PC-3 (cell line): ENCODE results near the gene TRIM25. TPM values are rescaled to one million over a fixed set of nuclear protein-coding genes. Genes with fewer than 3 reads are reported as not detected.
A peak's percentile ranks its signal among the peaks of the same experiment; 100 is the strongest.

ENCODE experiments used
- ATAC-seq: fragments of 200-7000 bp; cut with Tn5 transposase; 2 replicates; pipeline ENCODE4 v1.9.1; 2020; ENCODE audit warnings: mild to moderate bottlenecking, moderate library complexity
- BruUV-seq: library from RNA; stranded (reverse); fragments of 400-500 nt; replicated peaks from 2 replicates; lab custom pipeline; 2021; lab: Mats Ljungman, UMichigan
- CTCF ChIA-PET: fragments of 300-600 bp; sonication (Branson Sonifier 250); formaldehyde crosslinking; loops from one replicate; lab custom pipeline; 2022; ENCODE audit warnings: antibody characterized with exemption; lab: Charles Lee
- POLR2A ChIA-PET: fragments of 300-600 bp; sonication (Branson Sonifier 250); formaldehyde crosslinking; loops from one replicate; lab custom pipeline; 2022; ENCODE audit warnings: antibody characterized with exemption; ENCODE audit not compliant: unreplicated experiment; lab: Charles Lee
- DNase-seq: peaks from one replicate; pipeline ENCODE4 v3.0.0-alpha.2; 2015
- H2AFZ ChIP-seq: fragments of 300-600 bp; sonication (generic); 2 replicates; pipeline ENCODE4 v1.6.0; 2016; ENCODE audit warnings: antibody characterized with exemption, low read length
- H3F3A ChIP-seq: fragments of 300-600 bp; sonication (generic); one replicate; pipeline ENCODE4 v1.6.0; 2017; ENCODE audit warnings: antibody characterized with exemption, low read length, control low read depth, mild to moderate bottlenecking; ENCODE audit not compliant: unreplicated experiment
- H3K27ac ChIP-seq: fragments of 300-600 bp; sonication (generic); 2 replicates; pipeline ENCODE4 v1.5.1; 2016; ENCODE audit warnings: mild to moderate bottlenecking, low read length
- H3K27me3 ChIP-seq: fragments of 300-600 bp; sonication (generic); 2 replicates; pipeline ENCODE4 v1.6.1; 2016; ENCODE audit warnings: low read length, mixed read lengths
- H3K36me3 ChIP-seq: fragments of 300-600 bp; sonication (generic); 2 replicates; pipeline ENCODE4 v1.6.1; 2016; ENCODE audit warnings: low read depth, mixed run types, low read length, mixed read lengths
- H3K4me1 ChIP-seq: fragments of 300-600 bp; sonication (generic); 2 replicates; pipeline ENCODE4 v1.5.1; 2016; ENCODE audit warnings: low read length; ENCODE audit not compliant: insufficient read depth
- H3K4me2 ChIP-seq: fragments of 300-600 bp; sonication (generic); 2 replicates; pipeline ENCODE4 v1.6.0; 2016; ENCODE audit warnings: low read length
- H3K4me3 ChIP-seq: fragments of 300-600 bp; sonication (generic); 2 replicates; pipeline ENCODE4 v1.5.1; 2016; ENCODE audit warnings: mild to moderate bottlenecking, low read length, mixed read lengths
- H3K79me2 ChIP-seq: fragments of 300-600 bp; sonication (generic); 2 replicates; pipeline ENCODE4 v1.6.1; 2017; ENCODE audit warnings: low read length, mixed read lengths
- H3K9ac ChIP-seq: fragments of 300-600 bp; sonication (generic); 2 replicates; pipeline ENCODE4 v1.6.0; 2016; ENCODE audit warnings: mild to moderate bottlenecking, low read length
- H3K9me2 ChIP-seq: fragments of 300-600 bp; sonication (generic); replicated peaks from 2 replicates; pipeline ENCODE4 v1.6.1; 2016; ENCODE audit warnings: mixed run types, low read length, mixed read lengths
- H3K9me3 ChIP-seq: fragments of 300-600 bp; sonication (generic); 2 replicates; pipeline ENCODE4 v1.6.1; 2016; ENCODE audit warnings: low read length, mixed read lengths
- H4K20me1 ChIP-seq: fragments of 300-600 bp; sonication (generic); 2 replicates; pipeline ENCODE4 v1.6.1; 2016; ENCODE audit warnings: low read length, mixed read lengths
- CTCF ChIP-seq: fragments of 300-600 bp; sonication (generic); conservative IDR thresholded peaks from 2 replicates; pipeline ENCODE4 v1.5.1; 2017; ENCODE audit warnings: antibody characterized with exemption, low read depth, mild to moderate bottlenecking, low read length
- EZH2 ChIP-seq: fragments of 300-600 bp; sonication (generic); IDR thresholded peaks from one replicate; pipeline ENCODE4 v1.6.1; 2017; ENCODE audit warnings: antibody characterized with exemption, mild to moderate bottlenecking, low read length; ENCODE audit not compliant: unreplicated experiment
- EZH2phosphoT487 ChIP-seq: fragments of 300-600 bp; sonication (generic); IDR thresholded peaks from 2 replicates; pipeline ENCODE4 v1.6.1; 2018; ENCODE audit warnings: mild to moderate bottlenecking, antibody characterized with exemption, low read length, borderline replicate concordance
- intact Hi-C: fragments of 100-400 bp; cut with micrococcal nuclease; formaldehyde crosslinking; loops from 2 replicates; pipeline ENCODE4 v1.9.0; 2023
- total RNA-seq: library from RNA; depleted of rRNA; stranded (reverse); fragments of >200 nt; gene quantifications from 2 replicates; pipeline ENCODE4 v1.2.3, GENCODE V29; 2014

Gene TRIM25
- total RNA-seq, 1 experiment from 2014 or later: 44.0 TPM

GRCh38 chr17:56913000-56913311, 893 bp downstream of the TRIM25 start:
- H3K9me2 ChIP-seq: no peaks in the 10 kb centered on the region
- BruUV-seq: no TSS peak
- no peak for DNase-seq
- H3K27ac ChIP-seq: peak overlapping the region; percentile 94; the same call in 1 of the 2 replicates
- no peak for ATAC-seq
- peaks cover 56% of the 10 kb centered on the region for H3K4me1 ChIP-seq
- H4K20me1 ChIP-seq: peaks cover 41% of the 10 kb centered on the region
- no peaks in the 10 kb centered on the region for H3K27me3 ChIP-seq
- ChIA-PET POLR2A (interaction anchor here (0.6 kb wide), 1 partner anchor 194 kb away, joined by 5 read pairs; no protein-coding TSS in a partner anchor), CTCF (no interaction called here)
- peaks cover 8% of the 10 kb centered on the region; the same call in 1 of the 2 replicates for H3K9me3 ChIP-seq
- TF ChIP-seq EZH2 (no peak), EZH2phosphoT487 (no peak), CTCF (no peak)
- intact Hi-C loops: no loop called here
- H3F3A ChIP-seq: peaks cover 9% of the 10 kb centered on the region
- H2AFZ ChIP-seq: no peak overlapping the region
- peak overlapping the region; percentile 87 for H3K4me3 ChIP-seq
- H3K36me3 ChIP-seq: peaks cover 16% of the 10 kb centered on the region
- peaks cover 72% of the 10 kb centered on the region for H3K79me2 ChIP-seq
- peak overlapping the region; percentile 96 for H3K9ac ChIP-seq
- peak overlapping the region; percentile 94 for H3K4me2 ChIP-seq

DNA sequence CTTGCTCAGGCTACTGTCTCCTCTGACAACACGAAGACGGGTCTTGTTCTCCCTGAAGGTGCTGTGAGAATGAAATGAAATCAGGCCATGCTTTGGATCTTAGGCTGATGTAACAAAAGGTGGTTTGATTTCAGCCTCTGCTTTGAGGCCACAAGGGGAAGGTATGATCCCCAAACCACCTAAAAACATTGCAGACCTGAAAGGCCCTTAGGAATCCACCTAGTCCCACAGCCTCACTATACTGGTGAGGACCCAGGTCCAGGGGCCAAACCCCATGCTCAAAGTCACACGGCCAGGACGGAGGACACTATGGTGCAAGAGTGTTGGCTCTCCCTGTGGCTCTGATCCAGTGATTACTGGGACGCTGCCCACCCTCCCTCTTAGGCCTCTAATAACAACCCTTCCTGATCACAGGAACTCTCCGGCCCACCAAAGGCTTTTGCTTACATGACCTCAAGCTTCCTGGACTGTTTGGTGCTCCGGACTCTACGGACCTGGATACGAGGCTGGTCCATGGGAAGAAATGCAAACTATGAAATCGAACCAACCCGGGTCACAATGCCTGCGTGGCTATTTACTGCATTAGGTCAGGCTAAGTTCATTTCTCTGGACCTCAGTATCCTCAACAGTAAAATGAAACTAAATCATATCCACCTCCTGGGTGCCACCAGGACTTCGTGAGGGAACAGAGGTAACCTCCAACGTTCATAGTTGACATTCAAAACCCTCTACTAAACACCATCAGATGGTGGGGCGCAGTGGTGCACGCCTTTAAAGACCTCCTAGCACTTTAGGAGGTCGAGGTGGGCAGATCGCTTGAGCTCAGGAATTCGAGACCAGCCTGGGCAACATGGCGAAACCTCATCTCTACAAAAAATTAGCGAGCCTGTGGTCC, 1.5 kb downstream of the TRIM25 start:
- Histone ChIP-seq H3K9me2 (no peaks in the 10 kb centered on the region), H3K9ac (peak overlapping the region; percentile 96), H3K4me1 (peaks cover 56% of the 10 kb centered on the region), H3K27me3 (no peaks in the 10 kb centered on the region), H3K9me3 (peaks cover 2% of the 10 kb centered on the region; the same call in 1 of the 2 replicates), H3K4me2 (peak overlapping the region; percentile 94), H3F3A (peaks cover 9% of the 10 kb centered on the region), H4K20me1 (peaks cover 41% of the 10 kb centered on the region), H2AFZ (no peak overlapping the region), H3K36me3 (peaks cover 19% of the 10 kb centered on the region), H3K79me2 (peaks cover 78% of the 10 kb centered on the region), H3K4me3 (peak overlapping the region; percentile 87), H3K27ac (no peak overlapping the region)
- TF ChIP-seq EZH2 (no peak), CTCF (no peak), EZH2phosphoT487 (no peak)
- no TSS peak for BruUV-seq
- intact Hi-C loops: no loop called here
- CTCF ChIA-PET: no interaction called here
- POLR2A ChIA-PET: interaction anchor here (0.6 kb wide), 1 partner anchor 193 kb away, joined by 5 read pairs; no protein-coding TSS in a partner anchor
- peak; percentile 25 for DNase-seq
- no peak for ATAC-seq
